NB4 (cell line): ENCODE measurements around the gene PLEKHG3.

ENCODE experiments used
- DNase-seq: peaks from one replicate; pipeline ENCODE4 v3.0.0; 2010; ENCODE audit warnings: low read depth
- H3K4me3 ChIP-seq: one replicate; pipeline ENCODE4 v1.5.1; 2011; ENCODE audit warnings: mild to moderate bottlenecking, low read depth, low read length, moderate library complexity
- CTCF ChIP-seq: IDR thresholded peaks from one replicate; pipeline ENCODE4 v1.5.1; 2012; ENCODE audit warnings: low read depth, low read length
- MAX ChIP-seq: IDR thresholded peaks from 2 replicates; pipeline ENCODE4 v1.6.1; 2011; ENCODE audit warnings: low read depth, low read length
- MYC ChIP-seq: IDR thresholded peaks from 2 replicates; pipeline ENCODE4 v1.6.1; 2011; ENCODE audit warnings: low read depth, low read length
- POLR2A ChIP-seq: IDR thresholded peaks from 2 replicates; pipeline ENCODE4 v1.6.1; 2011; ENCODE audit warnings: mild to moderate bottlenecking; ENCODE audit not compliant: insufficient read length; ENCODE audit errors: extremely low read depth

The PLEKHG3 gene

GRCh38 chr14:64737391-64738280 lies 33.4 kb downstream of the PLEKHG3 start:
- TF ChIP-seq MYC (no peak), MAX (no peak), POLR2A (no peak), CTCF (no peak)
- H3K4me3 ChIP-seq: no peak overlapping the region
- DNase-seq: no peak

GRCh38 chr14:64738281-64738804 lies 34.1 kb downstream of the PLEKHG3 start:
- H3K4me3 ChIP-seq: no peak overlapping the region
- TF ChIP-seq CTCF (no peak), POLR2A (no peak), MAX (no peak), MYC (no peak)
- DNase-seq: no peak

- TF ChIP-seq POLR2A (no peak), MAX (no peak), MYC (no peak), CTCF (no peak)
- H3K4me3 ChIP-seq: no peak overlapping the region
- DNase-seq: no peak
These were observed 37.0 kb downstream of the PLEKHG3 start for GRCh38 chr14:64741200-64741599.

GRCh38 chr14:64741961-64742360 lies 37.7 kb downstream of the PLEKHG3 start:
- TF ChIP-seq POLR2A: no peak
- no peak for TF ChIP-seq CTCF
- TF ChIP-seq MAX: no peak
- TF ChIP-seq MYC: no peak
- no peak overlapping the region for H3K4me3 ChIP-seq
- DNase-seq: no peak

- no peak for TF ChIP-seq MYC
- no peak for TF ChIP-seq MAX
- TF ChIP-seq POLR2A: no peak
- no peak for TF ChIP-seq CTCF
- no peak for DNase-seq
- no peak overlapping the region for H3K4me3 ChIP-seq
These were observed 38.8 kb downstream of the PLEKHG3 start for GRCh38 chr14:64743061-64743460.
